A673 (cell line): ENCODE results near the gene DGKD.

Experiments used
- CTCF ChIP-seq: fragments of 300-800, 200-600 bp; sonication (generic); conservative IDR thresholded peaks from 2 replicates; pipeline ENCODE4 v1.5.1; 2017; ENCODE audit warnings: low read depth, mild to moderate bottlenecking, antibody characterized with exemption, low read length, moderate library complexity, mixed read lengths
- EZH2 ChIP-seq: fragments of 200-600 bp; sonication (generic); IDR thresholded peaks from 2 replicates; pipeline ENCODE4 v1.6.1; 2017; ENCODE audit warnings: borderline replicate concordance, low read depth, mild to moderate bottlenecking, mixed read lengths, antibody characterized with exemption, low read length; ENCODE audit not compliant: poor library complexity, severe bottlenecking

GRCh38 chr2:233501198-233502076 lies 147.1 kb downstream of the DGKD start:
- TF ChIP-seq CTCF (no peak), EZH2 (no peak)
